Fibroblast of skin of abdomen (primary cell): Measurements from ENCODE around the gene EXOC4.
A peak's percentile ranks its signal among the peaks of the same experiment; 100 is the strongest.

Source experiments
- DNase-seq: peaks from one replicate; pipeline ENCODE4 v3.0.0-alpha.2; 2013

EXOC4 gene

GRCh38 chr7:133576612-133577168 is 323.8 kb downstream of the EXOC4 start:
- DNase-seq: no peak

- DNase-seq: peak; percentile 89
These were observed 330.1 kb downstream of the EXOC4 start for GRCh38 chr7:133582766-133583523.

- DNase-seq: no peak
These were observed 330.8 kb downstream of the EXOC4 start for GRCh38 chr7:133583545-133584171.

GRCh38 chr7:133584956-133585668 is 332.2 kb downstream of the EXOC4 start:
- DNase-seq: no peak

- DNase-seq: no peak
These were observed 333.4 kb downstream of the EXOC4 start for GRCh38 chr7:133586253-133586652.

- no peak for DNase-seq
These were observed 335.0 kb downstream of the EXOC4 start for GRCh38 chr7:133587903-133588302.

- DNase-seq: no peak
These were observed 337.9 kb downstream of the EXOC4 start for GRCh38 chr7:133590795-133591194.

GRCh38 chr7:133591704-133592340 is 338.9 kb downstream of the EXOC4 start:
- DNase-seq: no peak

- no peak for DNase-seq
These were observed 340.7 kb downstream of the EXOC4 start for GRCh38 chr7:133593561-133593960.

- no peak for DNase-seq
These were observed 348.7 kb downstream of the EXOC4 start for GRCh38 chr7:133601617-133602016.

GRCh38 chr7:133602291-133602690 is 349.4 kb downstream of the EXOC4 start:
- DNase-seq: peak; percentile 36

- no peak for DNase-seq
These were observed 354.1 kb downstream of the EXOC4 start for GRCh38 chr7:133606991-133607390.

- no peak for DNase-seq
These were observed 356.9 kb downstream of the EXOC4 start for GRCh38 chr7:133609806-133610205.

- DNase-seq: no peak
These were observed 359.1 kb downstream of the EXOC4 start for GRCh38 chr7:133611955-133612354.

- DNase-seq: no peak
These were observed 360.4 kb downstream of the EXOC4 start for GRCh38 chr7:133613250-133613790.

GRCh38 chr7:133614251-133614650 is 361.4 kb downstream of the EXOC4 start:
- DNase-seq: no peak

- DNase-seq: no peak
These were observed 366.1 kb downstream of the EXOC4 start for GRCh38 chr7:133618970-133619369.

- DNase-seq: no peak
These were observed 366.6 kb downstream of the EXOC4 start for GRCh38 chr7:133619491-133619890.

GRCh38 chr7:133623721-133624120 is 370.8 kb downstream of the EXOC4 start:
- no peak for DNase-seq

GRCh38 chr7:133625046-133625445 is 372.2 kb downstream of the EXOC4 start:
- no peak for DNase-seq

GRCh38 chr7:133629701-133630100 is 376.8 kb downstream of the EXOC4 start:
- DNase-seq: peak; percentile 56

GRCh38 chr7:133633055-133633454 is 380.2 kb downstream of the EXOC4 start:
- DNase-seq: peak; percentile 37

- DNase-seq: no peak
These were observed 382.7 kb downstream of the EXOC4 start for GRCh38 chr7:133635541-133635940.
